ENCODE data around the gene SPSB1. TPM values are rescaled to one million over a fixed set of nuclear protein-coding genes. Genes with fewer than 3 reads are reported as not detected.

Gene SPSB1
- 48.0 and 76.6 TPM in 2 replicates for total RNA-seq (ENCODE audit: low replicate concordance)

DNA sequence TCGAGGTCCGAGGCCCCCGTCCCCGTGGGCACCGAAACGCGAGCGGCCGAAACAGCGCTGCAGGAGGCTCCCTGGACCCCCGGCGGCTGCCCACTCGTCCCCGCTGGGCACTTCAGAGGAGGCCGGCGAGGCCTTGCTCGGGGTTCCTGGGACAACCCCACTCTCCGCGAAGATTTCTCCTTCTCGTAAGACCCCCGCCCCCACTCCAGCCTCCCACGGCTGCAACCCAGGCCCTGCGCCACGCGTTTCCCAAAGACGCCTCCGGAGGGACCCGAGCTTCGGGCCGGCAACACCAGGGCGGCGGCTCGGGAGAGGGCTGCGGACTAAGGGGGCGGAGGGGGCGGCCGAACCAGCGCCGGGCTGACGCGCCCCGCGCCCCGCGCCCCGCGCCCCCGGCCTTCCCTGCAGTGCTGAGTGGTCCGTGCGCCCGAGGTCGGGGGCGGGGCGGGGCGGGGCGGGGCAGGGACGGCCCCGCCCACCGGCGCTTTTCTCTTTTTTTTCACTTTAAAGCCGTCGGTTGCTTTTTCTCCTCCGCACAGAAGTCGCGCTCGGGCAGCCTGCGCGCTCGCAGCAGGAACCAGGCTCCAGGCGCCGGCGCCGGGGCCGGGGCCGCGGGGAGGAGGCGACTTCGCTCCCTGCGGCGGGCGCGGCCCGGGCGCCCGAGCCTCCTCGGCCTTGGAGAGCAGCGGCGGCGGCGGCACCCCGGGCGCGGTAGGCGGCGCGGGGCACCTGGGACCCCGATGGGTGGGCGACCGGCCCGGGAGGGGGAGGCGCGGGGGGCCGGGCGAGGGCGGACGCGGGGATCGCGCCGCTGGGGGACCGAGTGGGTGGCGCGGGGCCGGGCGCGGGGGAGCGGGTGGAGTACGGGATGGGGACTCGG lies at the start of gene SPSB1:
SPSB1 (plus strand) TSS at position 534 of the 880 bp plus-strand sequence. CDS start 62,998 bp downstream, outside the sequence.

Other genes starting within 250 kb of the SPSB1 start
- 1.1 and 23.5 TPM in 2 replicates for gene SLC2A5, start 223.3 kb upstream of the SPSB1 start, total RNA-seq (ENCODE audit: low replicate concordance)
- gene GPR157, start 163.8 kb upstream of the SPSB1 start, total RNA-seq (ENCODE audit: low replicate concordance), result 2.2 and 3.0 TPM in 2 replicates
- gene H6PD, start 58.1 kb upstream of the SPSB1 start, total RNA-seq (ENCODE audit: low replicate concordance), result 16.3 and 20.7 TPM in 2 replicates
- 1.9 and 4.2 TPM in 2 replicates for gene SLC25A33, start 246.6 kb downstream of the SPSB1 start, total RNA-seq (ENCODE audit: low replicate concordance)